Fibroblast of lung (primary cell): Measurements from ENCODE around the gene B9D1.

Source experiments
- EZH2 ChIP-seq: IDR thresholded peaks from 2 replicates; pipeline ENCODE4 v1.5.1; 2012; ENCODE audit warnings: low read length, control low read depth, mild to moderate bottlenecking; ENCODE audit errors: missing control alignments
- TF ChIP-seq, protein P1 (sequence below), 2 donors: IDR thresholded peaks in 1 of 2; conservative IDR thresholded peaks in 1 of 2; 1 replicate in 1 of 2; 2 replicates in 1 of 2; pipeline ENCODE4 v1.5.1; 2011 to 2012; ENCODE audit warnings: low read length in 2 of 2, control low read depth in 1 of 2, inconsistent platforms in 1 of 2, low read depth in 1 of 2, mild to moderate bottlenecking in 1 of 2

DNA sequence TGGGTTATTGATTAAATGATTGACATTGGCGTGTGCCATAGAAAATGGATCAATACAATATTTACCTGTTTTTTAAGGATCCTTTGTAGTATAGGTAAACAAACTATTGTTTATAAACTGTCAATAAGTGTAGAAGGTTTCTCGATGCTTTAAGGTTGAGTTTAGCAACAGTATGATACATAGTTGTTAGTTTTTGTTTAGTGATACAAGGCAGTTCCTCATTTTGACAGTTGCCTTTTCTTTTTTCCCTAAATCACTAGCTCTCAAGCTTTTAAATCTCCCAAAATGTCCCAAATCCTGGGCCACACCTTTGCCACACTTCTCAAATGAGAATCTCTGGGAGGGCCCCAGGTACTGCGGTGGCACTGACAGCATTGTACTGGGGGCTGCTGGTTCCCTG, 68.1 kb downstream of the B9D1 start:
- TF ChIP-seq EZH2, result no peak
- TF ChIP-seq, protein P1, sequence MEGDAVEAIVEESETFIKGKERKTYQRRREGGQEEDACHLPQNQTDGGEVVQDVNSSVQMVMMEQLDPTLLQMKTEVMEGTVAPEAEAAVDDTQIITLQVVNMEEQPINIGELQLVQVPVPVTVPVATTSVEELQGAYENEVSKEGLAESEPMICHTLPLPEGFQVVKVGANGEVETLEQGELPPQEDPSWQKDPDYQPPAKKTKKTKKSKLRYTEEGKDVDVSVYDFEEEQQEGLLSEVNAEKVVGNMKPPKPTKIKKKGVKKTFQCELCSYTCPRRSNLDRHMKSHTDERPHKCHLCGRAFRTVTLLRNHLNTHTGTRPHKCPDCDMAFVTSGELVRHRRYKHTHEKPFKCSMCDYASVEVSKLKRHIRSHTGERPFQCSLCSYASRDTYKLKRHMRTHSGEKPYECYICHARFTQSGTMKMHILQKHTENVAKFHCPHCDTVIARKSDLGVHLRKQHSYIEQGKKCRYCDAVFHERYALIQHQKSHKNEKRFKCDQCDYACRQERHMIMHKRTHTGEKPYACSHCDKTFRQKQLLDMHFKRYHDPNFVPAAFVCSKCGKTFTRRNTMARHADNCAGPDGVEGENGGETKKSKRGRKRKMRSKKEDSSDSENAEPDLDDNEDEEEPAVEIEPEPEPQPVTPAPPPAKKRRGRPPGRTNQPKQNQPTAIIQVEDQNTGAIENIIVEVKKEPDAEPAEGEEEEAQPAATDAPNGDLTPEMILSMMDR (conservative IDR thresholded peaks at IDR 0.05 in 1 of 2, IDR thresholded peaks at IDR 0.05 in 1 of 2; ENCODE audit: low read depth in 1 of 2, low read length in 2 of 2), result no peak
